ENCODE results near the gene PLA2G6.
"Not testable (repeated sequence)": the region's sequence is repeated elsewhere in the genome, so short reads cannot be mapped to it uniquely, and the experiment has no call there.

Gene PLA2G6

DNA sequence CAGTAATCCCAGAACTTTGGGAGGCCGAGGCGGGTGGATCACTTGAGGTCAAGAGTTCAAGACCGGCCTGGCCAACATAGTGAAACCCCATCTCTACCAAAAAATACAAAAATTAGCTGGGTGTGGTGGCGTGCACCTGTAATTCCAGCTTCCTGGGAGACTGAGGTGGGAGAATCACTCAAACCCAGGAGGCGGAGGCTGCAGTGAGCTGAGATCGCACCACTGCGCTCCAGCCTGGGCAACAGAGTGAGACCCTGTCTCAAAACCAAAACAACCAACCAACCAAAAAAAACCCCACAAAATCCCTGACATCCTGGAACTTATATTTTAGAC lies 3.1 kb downstream of the PLA2G6 start:
- H3K9me3 ChIP-seq (replicated peaks; ENCODE audit: low read length); H3K4me3 ChIP-seq (ENCODE audit: low read length); H3K9ac ChIP-seq (ENCODE audit: low read depth, low read length); H3K36me3 ChIP-seq (ENCODE audit: insufficient read depth, low read length); H3K4me2 ChIP-seq (ENCODE audit: low read length); H3K27me3 ChIP-seq (ENCODE audit: control insufficient read depth, insufficient read depth, low read length): not testable (repeated sequence)
- peaks cover 63% of the 10 kb centered on the region for H3K4me1 ChIP-seq (ENCODE audit: control insufficient read depth, insufficient read depth, low read length)

DNA sequence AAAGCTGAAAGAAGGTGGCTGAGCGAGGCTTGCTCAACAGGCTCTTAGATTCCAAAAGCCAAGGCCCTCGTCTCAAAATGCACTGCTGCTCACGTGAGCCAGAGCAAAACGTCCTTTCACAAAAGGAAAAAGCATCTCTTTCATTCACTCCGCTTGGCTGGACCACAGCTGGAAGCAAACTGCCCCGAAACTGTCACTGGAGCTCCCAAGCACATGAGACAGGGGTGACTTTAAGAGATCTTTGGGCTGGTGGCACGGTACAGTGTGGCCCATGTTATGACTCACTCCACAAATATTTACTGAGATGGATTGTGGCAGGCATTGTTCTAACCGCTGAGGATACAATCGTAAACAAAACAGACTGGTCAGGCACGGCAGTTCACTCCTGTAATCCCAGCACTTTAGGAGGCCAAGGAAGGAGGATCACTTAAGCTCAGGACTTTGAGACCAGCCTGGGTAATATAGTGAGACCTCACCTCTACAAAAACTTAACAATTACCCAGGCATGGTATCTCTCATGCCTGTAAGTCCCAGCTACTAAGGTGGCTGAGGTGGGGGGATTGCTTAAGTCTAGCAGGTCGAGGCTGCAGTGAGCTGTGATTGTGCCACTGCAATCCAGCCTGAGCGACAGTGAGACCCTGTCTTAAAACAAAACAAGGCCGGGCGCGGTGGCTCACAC lies 3.6 kb downstream of the PLA2G6 start:
- H3K4me2 ChIP-seq (ENCODE audit: low read length), result peak overlapping the region; percentile 47
- H3K4me1 ChIP-seq (ENCODE audit: control insufficient read depth, insufficient read depth, low read length), result peaks cover 68% of the 10 kb centered on the region
- no peaks in the 10 kb centered on the region for H3K36me3 ChIP-seq (ENCODE audit: insufficient read depth, low read length)
- peak overlapping the region; percentile 68 for H3K9ac ChIP-seq (ENCODE audit: low read depth, low read length)
- H3K9me3 ChIP-seq (replicated peaks; ENCODE audit: low read length), result no peaks in the 10 kb centered on the region
- H3K4me3 ChIP-seq (ENCODE audit: low read length), result no peak overlapping the region
- no peaks in the 10 kb centered on the region for H3K27me3 ChIP-seq (ENCODE audit: control insufficient read depth, insufficient read depth, low read length)

DNA sequence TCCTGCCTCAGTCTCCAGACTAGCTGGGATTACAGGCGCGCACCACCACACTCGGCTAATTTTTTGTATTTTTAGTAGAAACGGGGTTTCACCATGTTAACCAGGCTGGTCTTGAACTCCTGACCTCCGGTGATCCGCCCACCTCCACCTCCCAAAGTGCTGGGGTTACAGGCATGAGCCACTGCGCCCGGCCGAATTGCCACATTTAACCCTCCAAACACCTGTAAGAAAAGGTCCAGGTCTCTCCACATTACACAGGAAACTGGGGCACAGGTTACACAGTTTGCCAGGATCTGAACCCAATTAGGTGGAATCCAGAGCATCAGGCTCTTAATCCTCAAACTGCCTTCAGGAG lies 4.1 kb downstream of the PLA2G6 start:
- Histone ChIP-seq H3K9ac (ENCODE audit: low read depth, low read length) (peak overlapping the region; percentile 68), H3K4me2 (ENCODE audit: low read length) (peak overlapping the region; percentile 47), H3K4me1 (ENCODE audit: control insufficient read depth, insufficient read depth, low read length) (peaks cover 73% of the 10 kb centered on the region)
- not testable (repeated sequence) for H3K9me3 ChIP-seq (replicated peaks; ENCODE audit: low read length); H3K27me3 ChIP-seq (ENCODE audit: control insufficient read depth, insufficient read depth, low read length); H3K36me3 ChIP-seq (ENCODE audit: insufficient read depth, low read length); H3K4me3 ChIP-seq (ENCODE audit: low read length)

DNA sequence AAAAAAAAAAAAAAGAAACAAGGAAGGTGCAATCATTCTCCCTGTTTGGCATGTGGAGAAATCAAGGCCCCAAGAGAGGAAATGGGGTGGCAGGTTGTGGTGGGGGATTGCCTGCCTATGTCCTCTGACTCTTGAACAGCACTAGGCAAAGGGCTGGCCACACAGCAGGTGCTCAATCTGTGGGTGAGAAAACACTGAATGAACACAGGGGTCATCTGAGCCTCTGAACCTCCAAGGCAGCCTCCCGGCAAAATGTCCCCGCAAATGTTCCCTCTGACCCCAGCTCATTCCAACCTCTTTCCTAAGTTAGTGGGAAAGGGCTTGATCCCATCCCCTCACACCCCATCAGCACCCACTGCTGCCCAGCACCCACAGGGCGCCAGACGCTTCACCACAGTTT lies 4.6 kb downstream of the PLA2G6 start:
- Histone ChIP-seq H3K4me2 (ENCODE audit: low read length) (no peak overlapping the region), H3K27me3 (ENCODE audit: control insufficient read depth, insufficient read depth, low read length) (no peaks in the 10 kb centered on the region), H3K9me3 (replicated peaks; ENCODE audit: low read length) (no peaks in the 10 kb centered on the region), H3K4me1 (ENCODE audit: control insufficient read depth, insufficient read depth, low read length) (peaks cover 76% of the 10 kb centered on the region), H3K9ac (ENCODE audit: low read depth, low read length) (peak overlapping the region; percentile 54), H3K4me3 (ENCODE audit: low read length) (no peak overlapping the region), H3K36me3 (ENCODE audit: insufficient read depth, low read length) (no peaks in the 10 kb centered on the region)

DNA sequence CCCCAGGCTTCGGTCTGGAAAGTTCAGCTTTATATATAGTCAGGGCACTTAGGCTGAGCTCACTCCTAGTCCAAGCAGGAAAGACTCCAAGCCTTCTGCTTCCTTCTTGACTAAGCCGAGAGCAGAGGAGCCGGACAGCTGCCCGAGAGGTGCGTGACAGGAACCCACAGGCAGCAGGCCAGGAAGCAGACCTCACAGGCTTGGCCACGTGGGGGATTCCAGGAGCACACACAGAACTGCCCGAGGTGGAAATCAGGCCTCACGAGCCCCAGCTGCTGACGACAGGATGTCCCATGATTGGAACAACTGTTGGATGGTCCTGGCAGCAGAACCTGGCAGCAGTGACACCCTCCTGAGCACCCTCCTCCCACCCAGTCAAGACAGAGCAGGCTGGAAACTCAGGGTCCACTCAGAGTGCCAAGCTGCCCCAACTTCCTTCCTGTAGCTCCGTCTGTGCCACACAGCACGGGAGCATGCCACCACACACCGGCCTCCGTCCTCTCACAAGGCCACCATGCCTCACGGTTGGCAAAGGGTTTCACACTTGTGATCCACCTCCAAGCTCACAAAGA lies 5.4 kb downstream of the PLA2G6 start:
- peak overlapping the region; percentile 68 for H3K9ac ChIP-seq (ENCODE audit: low read depth, low read length)
- H3K4me2 ChIP-seq (ENCODE audit: low read length), result peak overlapping the region; percentile 42
- H3K9me3 ChIP-seq (replicated peaks; ENCODE audit: low read length), result no peaks in the 10 kb centered on the region
- H3K36me3 ChIP-seq (ENCODE audit: insufficient read depth, low read length), result no peaks in the 10 kb centered on the region
- H3K4me1 ChIP-seq (ENCODE audit: control insufficient read depth, insufficient read depth, low read length), result peaks cover 75% of the 10 kb centered on the region
- no peaks in the 10 kb centered on the region for H3K27me3 ChIP-seq (ENCODE audit: control insufficient read depth, insufficient read depth, low read length)
- no peak overlapping the region for H3K4me3 ChIP-seq (ENCODE audit: low read length)

DNA sequence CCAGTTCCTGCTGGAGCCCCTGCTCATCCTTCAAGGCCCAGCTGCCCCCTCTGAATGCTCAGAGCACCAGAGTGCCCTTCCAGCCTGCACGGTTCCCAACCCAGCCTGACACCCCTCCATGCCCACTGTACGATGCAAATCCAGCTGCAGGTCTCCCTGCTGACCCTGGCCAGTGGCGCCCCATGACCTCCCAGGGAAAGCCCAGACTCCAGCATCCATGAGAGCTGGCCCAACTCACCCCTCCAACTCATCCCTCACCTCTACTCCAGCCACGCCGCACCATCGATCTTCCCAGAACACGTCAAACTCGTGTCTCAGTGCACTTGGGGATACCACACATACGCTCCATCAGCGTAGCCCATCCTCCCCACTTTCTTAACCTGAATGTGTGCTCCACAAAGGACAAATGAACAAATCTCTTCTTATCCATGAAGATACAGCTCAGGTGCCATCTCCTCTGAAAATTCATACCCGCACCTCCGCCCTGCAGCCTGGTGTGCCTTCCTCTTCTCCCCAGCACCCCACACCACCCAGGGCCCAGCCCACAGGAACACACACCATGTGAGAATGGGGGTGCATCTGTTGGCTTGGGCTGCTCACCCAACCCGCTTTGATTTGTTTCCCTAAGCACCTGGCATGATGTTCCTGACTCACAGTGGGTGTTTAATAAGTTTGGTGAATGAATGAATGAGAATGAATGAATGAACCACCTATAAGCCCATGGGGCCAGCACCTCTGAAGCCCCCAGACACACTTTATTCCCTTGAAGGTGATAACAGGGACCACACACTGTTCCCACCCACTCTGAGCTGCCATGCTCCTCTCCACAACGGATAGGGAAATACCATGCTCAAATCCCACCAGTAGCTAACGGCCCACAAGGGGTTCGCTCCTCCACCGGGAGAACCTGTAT lies 6.2 kb downstream of the PLA2G6 start:
- Histone ChIP-seq H3K4me1 (ENCODE audit: control insufficient read depth, insufficient read depth, low read length) (peaks cover 67% of the 10 kb centered on the region), H3K9me3 (replicated peaks; ENCODE audit: low read length) (no peaks in the 10 kb centered on the region), H3K9ac (ENCODE audit: low read depth, low read length) (peak overlapping the region; percentile 68), H3K4me3 (ENCODE audit: low read length) (no peak overlapping the region), H3K4me2 (ENCODE audit: low read length) (peak overlapping the region; percentile 42), H3K27me3 (ENCODE audit: control insufficient read depth, insufficient read depth, low read length) (no peaks in the 10 kb centered on the region), H3K36me3 (ENCODE audit: insufficient read depth, low read length) (no peaks in the 10 kb centered on the region)

DNA sequence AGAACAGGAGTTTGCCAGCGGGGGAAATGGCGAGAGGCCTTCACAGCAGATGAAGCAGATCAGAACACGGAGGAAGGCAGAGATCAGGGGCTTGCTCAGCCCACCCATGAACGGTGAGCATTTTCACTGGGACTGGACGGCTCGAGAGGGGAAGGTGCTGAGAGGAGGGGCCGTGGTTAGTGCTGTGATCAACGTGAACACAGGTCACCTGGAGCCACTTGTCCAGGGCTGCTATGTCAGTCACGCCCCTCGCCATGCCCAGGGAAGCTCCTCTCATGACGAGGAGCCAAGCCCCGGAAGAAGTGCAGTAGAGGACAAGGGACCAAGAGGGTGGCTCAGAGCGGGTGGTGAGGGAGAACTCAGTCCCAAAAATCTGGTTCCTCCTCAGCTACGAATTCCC lies 7.0 kb downstream of the PLA2G6 start:
- no peak overlapping the region for H3K4me3 ChIP-seq (ENCODE audit: low read length)
- H3K4me1 ChIP-seq (ENCODE audit: control insufficient read depth, insufficient read depth, low read length), result peaks cover 59% of the 10 kb centered on the region

DNA sequence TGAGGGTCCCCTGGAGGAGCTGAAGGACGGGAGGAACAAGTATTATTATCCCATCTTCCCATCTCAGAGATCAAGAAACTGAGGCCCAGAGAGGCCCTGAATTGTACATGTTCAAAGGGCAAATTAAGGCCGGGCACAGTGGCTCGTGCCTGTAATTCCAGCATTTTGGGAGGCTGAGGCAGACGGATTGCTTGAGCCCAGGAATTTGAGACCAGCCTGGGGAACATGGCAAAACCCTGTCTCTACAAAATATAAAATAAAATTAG lies 8.1 kb downstream of the PLA2G6 start:
- Histone ChIP-seq H3K9ac (ENCODE audit: low read depth, low read length) (no peak overlapping the region), H3K9me3 (replicated peaks; ENCODE audit: low read length) (no peaks in the 10 kb centered on the region), H3K4me3 (ENCODE audit: low read length) (no peak overlapping the region), H3K27me3 (ENCODE audit: control insufficient read depth, insufficient read depth, low read length) (no peaks in the 10 kb centered on the region), H3K4me1 (ENCODE audit: control insufficient read depth, insufficient read depth, low read length) (peaks cover 51% of the 10 kb centered on the region), H3K4me2 (ENCODE audit: low read length) (no peak overlapping the region), H3K36me3 (ENCODE audit: insufficient read depth, low read length) (no peaks in the 10 kb centered on the region)

More for the DNA sequence above, 7.0 kb downstream of the PLA2G6 start:
- H3K9me3 ChIP-seq (replicated peaks; ENCODE audit: low read length), result no peaks in the 10 kb centered on the region
- no peaks in the 10 kb centered on the region for H3K36me3 ChIP-seq (ENCODE audit: insufficient read depth, low read length)
- H3K27me3 ChIP-seq (ENCODE audit: control insufficient read depth, insufficient read depth, low read length), result no peaks in the 10 kb centered on the region
- H3K9ac ChIP-seq (ENCODE audit: low read depth, low read length), result no peak overlapping the region
- no peak overlapping the region for H3K4me2 ChIP-seq (ENCODE audit: low read length)

DNA sequence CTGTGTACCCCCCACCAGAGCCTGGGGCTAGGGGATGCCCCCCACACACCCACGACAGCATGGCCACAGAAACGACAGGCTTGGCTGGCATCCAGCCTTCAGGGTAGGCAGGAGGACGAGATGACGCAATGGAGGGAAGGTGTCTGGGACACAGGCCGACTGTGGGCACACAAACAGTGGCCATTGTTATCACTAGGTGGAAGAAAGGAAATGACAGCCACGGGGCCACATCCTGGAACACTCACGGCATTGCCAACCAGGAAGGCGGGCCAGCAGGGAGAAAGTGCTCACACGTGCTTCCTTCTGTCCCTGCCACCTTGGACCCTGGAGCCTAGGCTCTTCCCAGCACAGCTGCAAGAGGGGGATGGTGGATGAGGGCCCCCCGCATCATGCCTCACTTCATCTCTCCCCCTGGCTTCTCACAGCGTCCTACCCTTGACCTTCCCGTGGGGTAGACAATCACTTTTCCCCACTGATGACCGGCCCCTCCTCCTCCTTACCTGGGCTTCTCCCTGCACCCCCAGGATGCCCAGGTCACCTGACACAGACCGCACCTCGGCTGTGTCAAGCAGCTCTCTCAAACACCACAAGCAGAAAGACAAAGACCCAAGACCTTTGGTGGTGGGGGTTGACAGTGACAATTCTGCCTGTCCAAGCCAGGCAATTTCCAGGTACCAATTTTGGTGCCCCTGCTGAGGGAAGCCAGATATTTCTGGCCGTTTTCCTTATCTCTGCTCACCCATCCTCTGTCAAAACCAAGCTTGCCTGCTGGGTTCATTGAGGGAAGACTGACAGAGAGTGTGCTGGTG lies 8.6 kb downstream of the PLA2G6 start:
- no peaks in the 10 kb centered on the region for H3K36me3 ChIP-seq (ENCODE audit: insufficient read depth, low read length)
- H3K4me1 ChIP-seq (ENCODE audit: control insufficient read depth, insufficient read depth, low read length), result peaks cover 45% of the 10 kb centered on the region
- H3K9ac ChIP-seq (ENCODE audit: low read depth, low read length), result peak overlapping the region; percentile 43

DNA sequence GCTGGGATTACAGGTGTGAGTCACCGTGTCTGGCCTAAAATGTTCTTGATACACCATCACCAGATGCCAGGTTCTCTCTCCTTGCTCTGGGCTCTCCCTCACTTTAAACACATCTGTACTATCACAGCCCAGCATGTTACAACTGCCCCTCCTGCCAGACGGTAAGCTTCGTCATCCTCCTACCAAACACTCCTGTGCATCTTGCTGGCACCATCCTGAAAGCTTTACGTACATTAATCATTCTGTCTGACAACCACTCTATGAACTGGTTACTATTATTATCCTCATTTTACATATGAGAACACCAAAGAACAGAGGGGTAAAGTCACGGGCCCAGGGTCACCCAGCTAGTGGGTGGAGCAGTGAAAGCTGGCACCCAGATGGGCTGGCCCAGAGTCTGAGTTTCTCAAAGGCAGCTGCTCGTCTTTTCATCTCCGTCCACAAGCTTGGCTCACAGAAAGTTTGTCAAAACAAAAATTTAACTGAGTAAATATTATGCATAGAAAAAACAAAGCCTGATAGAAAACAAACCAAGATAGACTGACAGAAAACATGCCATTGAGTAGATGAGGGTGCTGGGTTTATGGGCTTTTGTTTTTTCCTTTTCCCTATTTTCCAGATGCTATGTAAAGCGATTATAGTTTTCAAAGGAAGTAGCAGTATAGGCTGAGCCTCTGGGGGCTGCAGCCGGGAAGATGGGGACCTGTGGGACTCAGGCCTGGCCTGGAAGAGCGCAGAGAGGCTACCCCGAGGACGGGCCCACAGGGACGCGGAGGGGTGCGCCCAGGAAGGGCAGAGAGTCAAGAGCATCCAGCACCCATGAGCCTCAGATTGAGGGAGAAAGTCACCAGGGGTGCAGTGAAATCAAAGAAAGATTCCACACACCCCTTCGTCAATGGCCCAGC lies 9.5 kb downstream of the PLA2G6 start:
- Histone ChIP-seq H3K36me3 (ENCODE audit: insufficient read depth, low read length) (no peaks in the 10 kb centered on the region), H3K27me3 (ENCODE audit: control insufficient read depth, insufficient read depth, low read length) (no peaks in the 10 kb centered on the region), H3K4me3 (ENCODE audit: low read length) (no peak overlapping the region), H3K9ac (ENCODE audit: low read depth, low read length) (peak overlapping the region; percentile 43), H3K4me2 (ENCODE audit: low read length) (peak overlapping the region; percentile 39), H3K9me3 (replicated peaks; ENCODE audit: low read length) (no peaks in the 10 kb centered on the region), H3K4me1 (ENCODE audit: control insufficient read depth, insufficient read depth, low read length) (peaks cover 42% of the 10 kb centered on the region)

More for the DNA sequence above, 8.6 kb downstream of the PLA2G6 start:
- Histone ChIP-seq H3K27me3 (ENCODE audit: control insufficient read depth, insufficient read depth, low read length) (no peaks in the 10 kb centered on the region), H3K9me3 (replicated peaks; ENCODE audit: low read length) (no peaks in the 10 kb centered on the region), H3K4me2 (ENCODE audit: low read length) (peak overlapping the region; percentile 39), H3K4me3 (ENCODE audit: low read length) (peak overlapping the region; percentile 10)

Measured in skeletal muscle satellite cell (primary cell).